ENCODE results near the gene TRDN. TPM values are rescaled to one million over a fixed set of nuclear protein-coding genes. Genes with fewer than 3 reads are reported as not detected.

The TRDN gene
- total RNA-seq, 4 donors from 2014 or later: not detected

DNA sequence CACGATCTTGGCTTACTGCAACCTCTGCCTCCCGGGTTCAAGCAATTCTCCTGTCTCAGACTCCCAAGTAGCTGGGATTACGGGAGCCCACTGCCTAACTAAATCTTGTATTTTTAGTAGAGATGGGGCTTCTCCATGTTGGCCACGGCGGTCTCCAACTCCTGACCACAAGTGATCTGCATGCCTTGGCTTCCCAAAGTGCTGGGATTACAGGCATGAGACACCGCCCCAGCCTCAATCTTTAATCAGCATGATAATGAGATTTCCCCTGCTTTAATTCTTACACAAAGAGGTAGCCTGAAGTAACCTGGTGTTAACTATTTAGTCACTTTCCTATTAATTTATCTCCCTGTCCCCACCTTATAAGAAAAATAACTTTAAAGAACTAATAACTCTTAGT is 31.3 kb upstream of the TRDN start:
- intact Hi-C loops (cut with DNase I): no loop called here
- WGBS, 2 donors: 93 to 95% methylated on average over 6 of the region's 6 CpGs
- no peaks in the 10 kb centered on the region for H3K27me3 ChIP-seq
- H3K27ac ChIP-seq: no peak overlapping the region
- TF ChIP-seq POLR2A (IDR thresholded peaks at IDR 0.05): no peak
- TF ChIP-seq, protein P1, sequence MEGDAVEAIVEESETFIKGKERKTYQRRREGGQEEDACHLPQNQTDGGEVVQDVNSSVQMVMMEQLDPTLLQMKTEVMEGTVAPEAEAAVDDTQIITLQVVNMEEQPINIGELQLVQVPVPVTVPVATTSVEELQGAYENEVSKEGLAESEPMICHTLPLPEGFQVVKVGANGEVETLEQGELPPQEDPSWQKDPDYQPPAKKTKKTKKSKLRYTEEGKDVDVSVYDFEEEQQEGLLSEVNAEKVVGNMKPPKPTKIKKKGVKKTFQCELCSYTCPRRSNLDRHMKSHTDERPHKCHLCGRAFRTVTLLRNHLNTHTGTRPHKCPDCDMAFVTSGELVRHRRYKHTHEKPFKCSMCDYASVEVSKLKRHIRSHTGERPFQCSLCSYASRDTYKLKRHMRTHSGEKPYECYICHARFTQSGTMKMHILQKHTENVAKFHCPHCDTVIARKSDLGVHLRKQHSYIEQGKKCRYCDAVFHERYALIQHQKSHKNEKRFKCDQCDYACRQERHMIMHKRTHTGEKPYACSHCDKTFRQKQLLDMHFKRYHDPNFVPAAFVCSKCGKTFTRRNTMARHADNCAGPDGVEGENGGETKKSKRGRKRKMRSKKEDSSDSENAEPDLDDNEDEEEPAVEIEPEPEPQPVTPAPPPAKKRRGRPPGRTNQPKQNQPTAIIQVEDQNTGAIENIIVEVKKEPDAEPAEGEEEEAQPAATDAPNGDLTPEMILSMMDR (IDR thresholded peaks at IDR 0.05): no peak
- H3K4me1 ChIP-seq: no peaks in the 10 kb centered on the region
- no peak overlapping the region for H3K4me3 ChIP-seq (replicated peaks in 1 of 3)
- DNase-seq: no peak
- no peaks in the 10 kb centered on the region for H3K36me3 ChIP-seq
- no peaks in the 10 kb centered on the region for H3K9me3 ChIP-seq

DNA sequence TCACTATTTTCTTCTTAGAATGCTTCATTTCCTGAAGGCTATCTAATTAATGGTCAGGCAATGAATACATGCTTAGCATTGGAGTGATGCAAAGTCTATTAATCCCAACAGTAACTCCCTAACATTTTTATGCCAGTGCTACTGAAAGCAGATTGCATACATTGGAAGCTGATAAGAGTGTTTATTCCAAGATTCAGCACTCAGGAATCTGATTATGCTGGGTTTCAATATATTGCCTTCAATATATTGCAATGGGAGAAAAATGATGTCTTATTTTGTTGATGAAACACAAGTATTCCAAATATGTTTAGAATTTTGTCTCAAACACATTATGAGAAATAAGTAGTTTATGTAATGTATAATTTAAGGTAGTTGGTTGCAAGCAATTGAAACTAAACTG is 26.7 kb upstream of the TRDN start:
- Histone ChIP-seq H3K4me3 (replicated peaks in 1 of 3) (no peak overlapping the region), H3K27ac (no peak overlapping the region), H3K9me3 (no peaks in the 10 kb centered on the region), H3K27me3 (no peaks in the 10 kb centered on the region), H3K4me1 (no peaks in the 10 kb centered on the region), H3K36me3 (no peaks in the 10 kb centered on the region)
- no peak for DNase-seq
- intact Hi-C loops (cut with DNase I): no loop called here
- no peak for TF ChIP-seq POLR2A (IDR thresholded peaks at IDR 0.05)
- TF ChIP-seq, protein P1 (IDR thresholded peaks at IDR 0.05): no peak

DNA sequence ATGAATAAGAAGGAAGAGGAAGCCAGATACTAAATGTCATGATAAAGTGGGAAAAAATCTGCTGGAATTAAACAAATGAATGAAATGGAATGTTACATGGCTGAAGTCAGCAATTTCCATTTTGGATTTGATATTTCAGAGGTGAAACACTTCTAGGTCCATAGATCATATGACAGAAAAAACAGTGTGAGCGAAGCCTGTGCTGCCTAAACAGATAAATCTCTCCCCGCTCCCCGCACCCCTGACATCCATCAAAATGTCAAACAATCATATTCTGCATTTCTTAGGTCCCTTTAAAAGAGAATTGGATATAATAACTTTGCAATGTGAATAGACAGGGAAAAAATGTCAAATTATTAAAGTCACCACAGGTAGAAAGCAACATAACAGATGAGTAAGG is 26.0 kb upstream of the TRDN start:
- Histone ChIP-seq H3K27ac (no peak overlapping the region), H3K27me3 (no peaks in the 10 kb centered on the region), H3K9me3 (no peaks in the 10 kb centered on the region), H3K4me1 (no peaks in the 10 kb centered on the region), H3K36me3 (no peaks in the 10 kb centered on the region), H3K4me3 (replicated peaks in 1 of 3) (no peak overlapping the region)
- WGBS, 2 donors: 82 to 87% methylated on average over 3 of the region's 3 CpGs
- DNase-seq: no peak
- intact Hi-C loops (cut with DNase I): no loop called here
- TF ChIP-seq POLR2A (IDR thresholded peaks at IDR 0.05): no peak

DNA sequence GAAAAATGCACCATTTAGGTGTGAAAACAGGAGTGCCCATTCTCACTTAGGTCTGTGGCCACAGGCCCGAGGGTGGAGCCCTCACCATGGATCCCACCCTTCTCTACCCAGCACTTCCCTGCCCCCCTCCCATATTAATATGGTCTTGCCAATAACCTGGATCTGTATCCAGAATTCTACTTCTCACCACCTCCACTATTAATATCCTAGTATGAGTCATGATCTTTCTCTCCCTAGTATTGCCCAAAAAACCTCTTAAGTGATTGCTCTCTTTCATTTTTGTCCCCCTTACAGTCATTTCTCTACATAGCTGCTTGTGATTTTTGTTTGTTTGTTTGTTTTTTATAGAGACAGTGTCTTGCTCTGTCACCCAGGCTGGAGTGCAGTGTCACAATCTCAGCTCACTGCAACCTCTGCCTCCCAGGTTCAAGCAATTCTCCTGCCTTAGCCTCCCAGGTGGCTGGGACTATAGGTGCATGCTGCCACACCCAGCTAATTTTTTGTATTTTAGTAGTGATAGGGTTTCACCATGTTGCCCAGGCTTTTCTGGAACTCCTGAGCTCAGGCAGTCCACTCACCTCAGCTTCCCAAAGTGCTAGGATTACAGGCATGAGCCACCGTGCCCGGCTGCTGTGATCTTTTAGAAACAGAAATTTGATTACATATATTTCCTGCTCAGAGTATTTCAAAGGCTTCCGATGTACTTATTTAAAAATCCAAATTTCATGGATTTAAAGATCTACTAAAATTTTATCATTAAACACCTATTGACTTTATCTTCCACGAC is 24.5 kb upstream of the TRDN start:
- DNase-seq: no peak
- intact Hi-C loops (cut with DNase I): no loop called here
- H3K4me3 ChIP-seq (replicated peaks in 1 of 3): no peak overlapping the region

DNA sequence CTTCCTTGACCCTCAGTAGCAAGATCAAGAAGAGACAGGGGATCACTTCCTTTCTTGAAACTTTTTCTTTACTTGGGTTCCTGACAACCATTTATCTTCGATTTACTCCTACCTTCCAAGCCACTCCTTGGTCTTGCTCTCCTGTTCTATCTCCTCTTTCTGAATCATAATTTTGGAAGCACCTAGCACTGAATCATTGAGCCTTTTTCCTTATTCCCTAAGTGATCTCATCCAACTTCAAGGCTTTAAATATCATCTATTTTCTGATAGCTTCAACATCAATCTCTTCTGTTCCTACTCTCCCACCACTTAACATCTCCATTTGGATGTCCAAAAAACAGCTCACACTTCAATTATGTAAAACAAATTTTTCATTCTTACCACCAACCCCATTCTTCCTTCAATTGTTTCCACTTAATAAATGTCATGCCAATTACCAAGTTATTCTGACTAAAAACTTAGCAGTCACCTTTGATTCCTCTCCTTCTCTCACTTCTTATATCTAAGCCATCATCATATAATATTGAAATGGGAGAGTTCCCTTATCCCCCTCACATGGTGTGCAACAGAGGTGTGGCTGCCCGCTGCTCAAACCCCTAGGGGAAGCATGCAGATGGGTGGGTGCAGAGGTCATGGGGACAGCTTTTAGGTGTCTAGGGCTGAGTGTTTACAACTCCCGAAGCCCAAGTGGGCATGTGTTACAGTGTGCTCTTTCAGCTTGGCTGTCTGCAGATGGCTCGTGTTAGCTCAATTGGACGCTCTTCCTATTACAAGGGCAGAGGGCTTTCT is 23.4 kb upstream of the TRDN start:
- H3K9me3 ChIP-seq: no peaks in the 10 kb centered on the region
- WGBS, 2 donors: 94 to 95% methylated on average over 5 of the region's 5 CpGs

More for the DNA sequence above, 24.5 kb upstream of the TRDN start:
- TF ChIP-seq, protein P1 (IDR thresholded peaks at IDR 0.05): no peak
- no peak for TF ChIP-seq POLR2A (IDR thresholded peaks at IDR 0.05)
- 89 to 91% methylated on average over 5 of the region's 5 CpGs for WGBS, 2 donors
- Histone ChIP-seq H3K27me3 (no peaks in the 10 kb centered on the region), H3K4me1 (no peaks in the 10 kb centered on the region), H3K36me3 (no peaks in the 10 kb centered on the region), H3K9me3 (no peaks in the 10 kb centered on the region), H3K27ac (no peak overlapping the region)

More for the DNA sequence above, 23.4 kb upstream of the TRDN start:
- no peaks in the 10 kb centered on the region for H3K4me1 ChIP-seq
- no peak overlapping the region for H3K27ac ChIP-seq
- DNase-seq: no peak
- TF ChIP-seq POLR2A (IDR thresholded peaks at IDR 0.05): no peak
- TF ChIP-seq, protein P1 (IDR thresholded peaks at IDR 0.05): no peak
- intact Hi-C loops (cut with DNase I): no loop called here
- no peak overlapping the region for H3K4me3 ChIP-seq (replicated peaks in 1 of 3)
- H3K27me3 ChIP-seq: no peaks in the 10 kb centered on the region
- no peaks in the 10 kb centered on the region for H3K36me3 ChIP-seq
